GM18502 (cell line): ENCODE data around the gene ZNF215.
"Not testable (repeated sequence)": the region's sequence is repeated elsewhere in the genome, so short reads cannot be mapped to it uniquely, and the experiment has no call there.

ENCODE experiments used
- ATAC-seq: cut with Tn5 transposase; IDR thresholded peaks from one replicate; pipeline ENCODE4 v1.9.1; 2021; ENCODE audit warnings: mild to moderate bottlenecking; ENCODE audit not compliant: unreplicated experiment, poor library complexity

ZNF215 gene

GRCh38 chr11:6931146-6931713 lies 5.0 kb downstream of the ZNF215 start:
- no peak for ATAC-seq

GRCh38 chr11:6932145-6932544 lies 5.9 kb downstream of the ZNF215 start:
- no peak for ATAC-seq

- ATAC-seq = no peak
Measured at GRCh38 chr11:6941970-6942369, 15.7 kb downstream of the ZNF215 start.

GRCh38 chr11:6943131-6943530 lies 16.9 kb downstream of the ZNF215 start:
- ATAC-seq = no peak

- ATAC-seq = not testable (repeated sequence)
Measured at GRCh38 chr11:6954248-6954647, 28.0 kb downstream of the ZNF215 start.

- no peak for ATAC-seq
Measured at GRCh38 chr11:6962141-6962540, 35.9 kb downstream of the ZNF215 start.

- peak; percentile 67 for ATAC-seq
Measured at GRCh38 chr11:6962673-6963072, 36.4 kb downstream of the ZNF215 start.

GRCh38 chr11:6968816-6969215 lies 42.6 kb downstream of the ZNF215 start:
- no peak for ATAC-seq

GRCh38 chr11:6969854-6970253 lies 43.6 kb downstream of the ZNF215 start:
- not testable (repeated sequence) for ATAC-seq

- ATAC-seq = no peak
Measured at GRCh38 chr11:6979365-6979764, 53.1 kb downstream of the ZNF215 start.

GRCh38 chr11:6986487-6986886 lies 60.3 kb downstream of the ZNF215 start:
- no peak for ATAC-seq

GRCh38 chr11:6988506-6988905 lies 62.3 kb downstream of the ZNF215 start:
- ATAC-seq = no peak

- ATAC-seq = no peak
Measured at GRCh38 chr11:6991227-6991626, 65.0 kb downstream of the ZNF215 start.

- ATAC-seq = no peak
Measured at GRCh38 chr11:6992026-6992425, 65.8 kb downstream of the ZNF215 start.

GRCh38 chr11:6992457-6993417 lies 66.5 kb downstream of the ZNF215 start:
- ATAC-seq = no peak

- ATAC-seq = no peak
Measured at GRCh38 chr11:6995703-6996102, 69.5 kb downstream of the ZNF215 start.

GRCh38 chr11:7004482-7004881 lies 78.3 kb downstream of the ZNF215 start:
- peak; percentile 62 for ATAC-seq
